Mesenchymal stem cell (in vitro differentiated cells and primary cell): ENCODE results near the gene PTPRE.

Experiments
- DNase-seq: peaks from one replicate; pipeline ENCODE4 v3.0.0-alpha.2; 2013
- H2AFZ ChIP-seq: one replicate; pipeline ENCODE4 v1.6.1; 2013; ENCODE audit warnings: low read depth, mild to moderate bottlenecking, control low read depth, inconsistent platforms, low read length, moderate library complexity
- H2AK5ac ChIP-seq: 2 replicates; pipeline ENCODE4 v1.6.1; 2013; ENCODE audit warnings: low read length, moderate library complexity, mild to moderate bottlenecking, inconsistent platforms; ENCODE audit not compliant: severe bottlenecking
- H2BK120ac ChIP-seq: one replicate; pipeline ENCODE4 v1.6.1; 2013; ENCODE audit warnings: low read depth, mild to moderate bottlenecking, inconsistent platforms, low read length, moderate library complexity
- H2BK12ac ChIP-seq, 2 experiments: one replicate each; pipeline ENCODE4 v1.6.1; 2013; ENCODE audit warnings: inconsistent platforms in 2 of 2, low read length in 2 of 2, mild to moderate bottlenecking in 2 of 2, moderate library complexity in 2 of 2, control low read depth in 1 of 2
- H2BK15ac ChIP-seq: one replicate; pipeline ENCODE4 v1.6.1; 2013; ENCODE audit warnings: mild to moderate bottlenecking, low read depth, inconsistent platforms; ENCODE audit not compliant: poor library complexity, severe bottlenecking
- H2BK5ac ChIP-seq: 2 replicates; pipeline ENCODE4 v1.6.1; 2013; ENCODE audit warnings: low read depth, mild to moderate bottlenecking, low read length, control low read depth, inconsistent platforms; ENCODE audit not compliant: poor library complexity, severe bottlenecking
- H3K14ac ChIP-seq, 2 experiments: one replicate each; pipeline ENCODE4 v1.6.1; 2013; ENCODE audit warnings: inconsistent platforms in 2 of 2, low read length in 2 of 2, control low read depth in 1 of 2, mild to moderate bottlenecking in 1 of 2, moderate library complexity in 1 of 2
- H3K18ac ChIP-seq, 2 experiments: one replicate each; pipeline ENCODE4 v1.6.1; 2013; ENCODE audit warnings: inconsistent platforms in 2 of 2, low read length in 2 of 2, control low read depth in 1 of 2, low read depth in 1 of 2, mild to moderate bottlenecking in 1 of 2
- H3K23ac ChIP-seq, 2 experiments: one replicate each; pipeline ENCODE4 v1.6.1; 2013; ENCODE audit warnings: inconsistent platforms in 2 of 2, low read length in 2 of 2, mild to moderate bottlenecking in 2 of 2, moderate library complexity in 2 of 2, control low read depth in 1 of 2
- H3K27ac ChIP-seq: 2 replicates; pipeline ENCODE4 v1.5.1; 2013; ENCODE audit warnings: mild to moderate bottlenecking, moderate library complexity, low read length, control low read depth, inconsistent platforms; ENCODE audit not compliant: poor library complexity, severe bottlenecking
- H3K27me3 ChIP-seq, 2 experiments: 2 replicates each; pipeline versions ENCODE4 v1.6.1 to v1.7.0; 2013; ENCODE audit warnings: low read length in 2 of 2, mild to moderate bottlenecking in 2 of 2, moderate library complexity in 2 of 2, control low read depth in 1 of 2, inconsistent platforms in 1 of 2; ENCODE audit not compliant: control insufficient read depth in 1 of 2, insufficient read depth in 1 of 2
- H3K36me3 ChIP-seq, 2 experiments: 2 replicates each; pipeline versions ENCODE4 v1.6.1 to v1.7.0; 2013; ENCODE audit warnings: low read length in 2 of 2, control low read depth in 1 of 2, inconsistent platforms in 1 of 2, low read depth in 1 of 2, mild to moderate bottlenecking in 1 of 2; ENCODE audit not compliant: insufficient read depth in 2 of 2, control insufficient read depth in 1 of 2
- H3K4ac ChIP-seq, 2 experiments: one replicate each; pipeline ENCODE4 v1.6.1; 2013; ENCODE audit warnings: inconsistent platforms in 2 of 2, low read length in 2 of 2, mild to moderate bottlenecking in 2 of 2, moderate library complexity in 2 of 2, control low read depth in 1 of 2, low read depth in 1 of 2
- H3K4me1 ChIP-seq: 2 replicates; pipeline ENCODE4 v1.6.1; 2013; ENCODE audit warnings: low read depth, low read length, control low read depth; ENCODE audit not compliant: control insufficient read depth, insufficient read depth
- H3K4me2 ChIP-seq: 2 replicates; pipeline ENCODE4 v1.6.1; 2013; ENCODE audit warnings: low read length, mild to moderate bottlenecking, inconsistent platforms; ENCODE audit not compliant: poor library complexity, severe bottlenecking
- H3K4me3 ChIP-seq, 2 experiments: 2 replicates each; pipeline versions ENCODE4 v1.5.1 to v1.7.0; 2013; ENCODE audit warnings: low read length in 2 of 2, mild to moderate bottlenecking in 2 of 2, control low read depth in 1 of 2, low read depth in 1 of 2; ENCODE audit not compliant: insufficient read depth in 1 of 2
- H3K79me1 ChIP-seq: replicated peaks from 2 replicates; pipeline ENCODE4 v1.6.1; 2013; ENCODE audit warnings: mild to moderate bottlenecking, control low read depth, low read length, inconsistent platforms; ENCODE audit not compliant: poor library complexity, severe bottlenecking
- H3K9ac ChIP-seq: 2 replicates; pipeline ENCODE4 v1.7.0; 2013; ENCODE audit warnings: mild to moderate bottlenecking, low read length, moderate library complexity
- H3K9me3 ChIP-seq: 2 replicates; pipeline ENCODE4 v1.7.0; 2013; ENCODE audit warnings: mild to moderate bottlenecking, low read length; ENCODE audit not compliant: control insufficient read depth
- H4K8ac ChIP-seq: one replicate; pipeline ENCODE4 v1.6.1; 2013; ENCODE audit warnings: inconsistent platforms, mild to moderate bottlenecking, low read length, moderate library complexity
- H4K91ac ChIP-seq: one replicate; pipeline ENCODE4 v1.6.1; 2013; ENCODE audit warnings: mild to moderate bottlenecking, low read length, inconsistent platforms
- WGBS: methylation state at CpG from one replicate; pipeline ENCODE4 v1.1.7; 2013; ENCODE audit warnings: mixed read lengths; 5-methylcytosine and 5-hydroxymethylcytosine counted together

The PTPRE gene

DNA sequence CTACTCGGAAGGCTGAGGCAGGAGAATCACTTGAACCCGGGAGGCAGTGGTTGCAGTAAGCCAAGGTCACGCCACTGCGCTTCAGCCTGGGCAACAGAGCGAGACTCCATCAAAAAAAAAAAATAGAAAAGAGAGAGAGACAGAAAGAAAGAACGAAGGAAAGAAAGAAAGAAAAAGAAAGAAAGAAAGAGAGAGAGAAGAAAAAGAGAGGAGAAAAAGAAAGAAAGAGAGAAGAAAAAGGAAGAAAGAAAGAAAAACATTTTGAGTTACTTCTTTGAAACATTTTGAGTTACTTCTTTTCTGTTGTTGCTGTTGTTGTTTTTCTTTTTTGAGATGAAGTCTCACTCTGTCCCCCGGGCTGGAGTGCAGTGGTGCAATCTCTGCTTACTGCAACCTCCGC is 221.7 kb downstream of the PTPRE start:
- Histone ChIP-seq H2BK5ac (no peak overlapping the region), H2BK12ac (no peak overlapping the region), H3K4ac (no peak overlapping the region), H2AK5ac (no peak overlapping the region), H2BK15ac (no peak overlapping the region), H3K27ac (no peak overlapping the region), H3K4me3 (no peak overlapping the region), H3K14ac (no peak overlapping the region), H3K9me3 (no peaks in the 10 kb centered on the region), H3K79me1 (peaks cover 4% of the 10 kb centered on the region), H4K91ac (no peak overlapping the region), H3K4me1 (peaks cover 16% of the 10 kb centered on the region), H3K23ac (no peak overlapping the region), H3K27me3 (peaks cover 0 to 4% of the 10 kb centered on the region in 2 experiments), H4K8ac (no peak overlapping the region), H3K36me3 (no peaks in the 10 kb centered on the region), H2AFZ (no peak overlapping the region), H3K4me2 (no peak overlapping the region), H3K9ac (no peak overlapping the region), H2BK120ac (no peak overlapping the region), H3K18ac (no peak overlapping the region)
- DNase-seq = no peak
- WGBS = 82% methylated on average over 7 of the region's 8 CpGs

DNA sequence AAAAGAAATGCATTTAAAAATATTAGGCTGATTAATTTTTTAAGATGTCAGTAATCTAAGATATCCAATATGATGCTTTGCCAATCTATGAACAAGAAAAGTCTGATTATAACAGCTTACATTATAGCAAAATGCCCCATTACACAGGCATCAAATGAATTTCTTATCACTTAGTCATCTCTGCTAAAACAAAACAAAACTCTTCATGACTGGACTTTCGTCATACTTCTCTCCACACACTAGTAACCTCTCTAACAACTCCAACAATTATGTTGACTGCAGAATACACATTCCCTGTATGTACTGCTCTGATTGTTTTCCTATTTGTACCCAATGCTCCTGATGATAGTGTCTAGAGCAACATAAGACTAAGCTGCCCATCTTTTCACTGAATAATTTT is 223.1 kb downstream of the PTPRE start:
- Histone ChIP-seq H2BK120ac (no peak overlapping the region), H2BK12ac (no peak overlapping the region), H3K36me3 (no peaks in the 10 kb centered on the region), H2AK5ac (no peak overlapping the region), H2BK15ac (no peak overlapping the region), H3K27me3 (peaks cover 0 to 4% of the 10 kb centered on the region in 2 experiments), H3K4me3 (no peak overlapping the region), H3K9me3 (no peaks in the 10 kb centered on the region), H3K27ac (no peak overlapping the region), H3K4me2 (no peak overlapping the region), H3K9ac (no peak overlapping the region), H3K23ac (no peak overlapping the region), H3K79me1 (peaks cover 4% of the 10 kb centered on the region), H3K4ac (no peak overlapping the region), H3K18ac (no peak overlapping the region), H3K14ac (no peak overlapping the region), H2BK5ac (no peak overlapping the region), H3K4me1 (peaks cover 8% of the 10 kb centered on the region), H4K8ac (no peak overlapping the region), H4K91ac (no peak overlapping the region), H2AFZ (no peak overlapping the region)
- WGBS = 23% methylated on average over 1 of the region's 1 CpG
- DNase-seq = peak; percentile 47
